RWPE1 (cell line): ENCODE measurements around the gene PLTP.

ENCODE experiments used
- CTCF ChIA-PET: fragments of 350-600 bp; sonication (Branson Sonifier 250); formaldehyde crosslinking; extraction: SDS; loops from one replicate; lab custom pipeline; 2021; lab: Yijun Ruan, JAX
- POLR2A ChIA-PET: fragments of 400-600 bp; formaldehyde crosslinking; extraction: SDS; loops from one replicate; lab custom pipeline; 2020; ENCODE audit warnings: antibody characterized with exemption; ENCODE audit not compliant: low non-redundant PET; lab: Yijun Ruan, JAX
- DNase-seq: peaks from one replicate; pipeline ENCODE4 v3.0.0; 2012; ENCODE audit warnings: low spot score
- H3K27ac ChIP-seq: fragments of 450-650 bp; 2 replicates; pipeline ENCODE4 v1.5.1; 2017
- TF ChIP-seq, protein P1 (sequence below): fragments of 450-650 bp; conservative IDR thresholded peaks from 2 replicates; pipeline ENCODE4 v1.5.1; 2017; ENCODE audit warnings: low read depth, mild to moderate bottlenecking

PLTP gene

DNA sequence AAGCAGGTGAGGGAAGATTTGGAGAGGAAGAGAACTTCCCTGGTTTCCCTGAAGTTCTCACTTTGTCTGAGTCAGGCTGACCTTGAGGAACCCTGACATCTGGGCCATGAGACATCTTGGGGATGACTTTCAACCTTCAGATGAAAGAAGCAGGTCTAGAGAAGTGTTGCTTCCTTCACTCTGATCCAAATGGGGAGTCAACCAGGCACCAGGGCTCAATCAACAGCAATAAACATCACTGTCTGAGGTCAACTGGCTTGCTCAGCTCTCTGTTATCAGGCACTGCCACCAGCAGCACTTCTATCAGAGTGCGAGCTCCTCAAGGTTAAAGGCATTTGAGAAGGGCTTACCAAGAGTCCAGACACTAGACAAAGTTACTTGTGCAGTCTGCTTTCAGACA lies 61.0 kb downstream of the PLTP start:
- POLR2A ChIA-PET, result no interaction called here
- CTCF ChIA-PET, result interaction anchor here (0.6 to 0.9 kb wide), 2 partner anchors 25 to 161 kb away, joined by 3 to 5 read pairs; no protein-coding TSS in a partner anchor
- H3K27ac ChIP-seq, result no peak overlapping the region
- no peak for DNase-seq
- TF ChIP-seq, protein P1, sequence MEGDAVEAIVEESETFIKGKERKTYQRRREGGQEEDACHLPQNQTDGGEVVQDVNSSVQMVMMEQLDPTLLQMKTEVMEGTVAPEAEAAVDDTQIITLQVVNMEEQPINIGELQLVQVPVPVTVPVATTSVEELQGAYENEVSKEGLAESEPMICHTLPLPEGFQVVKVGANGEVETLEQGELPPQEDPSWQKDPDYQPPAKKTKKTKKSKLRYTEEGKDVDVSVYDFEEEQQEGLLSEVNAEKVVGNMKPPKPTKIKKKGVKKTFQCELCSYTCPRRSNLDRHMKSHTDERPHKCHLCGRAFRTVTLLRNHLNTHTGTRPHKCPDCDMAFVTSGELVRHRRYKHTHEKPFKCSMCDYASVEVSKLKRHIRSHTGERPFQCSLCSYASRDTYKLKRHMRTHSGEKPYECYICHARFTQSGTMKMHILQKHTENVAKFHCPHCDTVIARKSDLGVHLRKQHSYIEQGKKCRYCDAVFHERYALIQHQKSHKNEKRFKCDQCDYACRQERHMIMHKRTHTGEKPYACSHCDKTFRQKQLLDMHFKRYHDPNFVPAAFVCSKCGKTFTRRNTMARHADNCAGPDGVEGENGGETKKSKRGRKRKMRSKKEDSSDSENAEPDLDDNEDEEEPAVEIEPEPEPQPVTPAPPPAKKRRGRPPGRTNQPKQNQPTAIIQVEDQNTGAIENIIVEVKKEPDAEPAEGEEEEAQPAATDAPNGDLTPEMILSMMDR, result no peak

DNA sequence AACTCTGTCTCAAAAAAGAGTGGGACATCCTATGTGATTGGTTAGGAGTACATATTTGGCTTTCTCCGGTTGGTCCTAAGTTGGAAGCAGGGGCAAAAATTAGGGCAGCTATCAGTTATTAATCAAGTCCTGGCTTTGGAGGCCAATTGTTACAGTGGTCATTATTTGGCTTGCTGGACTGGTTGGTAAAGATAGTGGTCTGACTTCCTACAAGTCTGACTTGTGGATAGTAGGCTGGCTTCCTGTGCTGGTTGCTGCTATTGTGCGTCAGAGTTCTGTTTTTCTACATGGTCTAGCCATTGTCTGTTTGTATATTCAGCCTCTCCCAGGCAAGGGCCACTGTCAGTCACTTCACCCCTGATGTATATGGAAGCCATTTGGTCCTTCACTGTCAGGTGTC lies 61.7 kb downstream of the PLTP start:
- POLR2A ChIA-PET, result no interaction called here
- no peak overlapping the region for H3K27ac ChIP-seq
- CTCF ChIA-PET, result interaction anchor here (0.7 kb wide), 1 partner anchor 858 kb away, joined by 5 read pairs; no protein-coding TSS in a partner anchor
- TF ChIP-seq, protein P1, result no peak
- DNase-seq, result no peak

DNA sequence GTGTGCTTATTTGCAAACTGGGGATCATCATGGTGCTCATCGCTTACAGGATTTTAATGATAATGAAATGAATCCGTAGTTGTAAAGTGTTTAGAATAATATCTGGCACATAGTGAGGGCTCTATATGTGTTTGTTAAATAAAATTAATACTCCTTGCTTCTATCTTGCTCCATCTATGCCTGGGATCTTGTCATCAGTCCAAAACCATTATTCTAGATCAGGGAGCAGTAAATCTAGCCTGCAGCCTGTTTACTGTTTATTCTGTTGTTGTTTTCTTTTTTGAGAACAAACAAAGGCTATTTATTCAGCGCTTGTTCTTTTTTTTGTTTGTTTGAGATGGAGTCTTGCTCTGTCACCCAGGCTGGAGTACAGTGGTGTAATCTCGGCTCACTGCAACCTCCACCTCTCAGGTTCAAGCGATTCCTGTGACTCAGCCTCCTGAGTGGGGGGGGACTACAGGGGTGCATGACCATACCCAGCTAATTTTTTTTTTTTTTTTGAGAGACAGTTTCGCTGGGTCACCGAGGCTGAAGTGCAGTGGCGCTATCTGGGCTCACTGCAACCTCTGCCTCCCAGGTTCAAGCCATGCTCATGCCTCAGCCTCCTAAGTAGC lies 62.9 kb downstream of the PLTP start:
- ChIA-PET CTCF (no interaction called here), POLR2A (interaction anchor here (0.6 kb wide), 1 partner anchor 13 kb away, joined by 3 read pairs; no protein-coding TSS in a partner anchor)
- TF ChIP-seq, protein P1, result no peak
- DNase-seq, result no peak
- H3K27ac ChIP-seq, result no peak overlapping the region
